GM23338 (cell line): ENCODE data around the gene ZNF865.
A peak's percentile ranks its signal among the peaks of the same experiment; 100 is the strongest.

Experiments
- CREB1 ChIP-seq: fragments of 250-450 bp; sonication (Bioruptor Pico); IDR thresholded peaks from 2 replicates; pipeline ENCODE4 v1.5.0; 2020; ENCODE audit warnings: low read depth, mild to moderate bottlenecking, moderate library complexity
- CTCF ChIP-seq, 2 experiments: fragments of 200-600 bp in 1 of 2; sonication (generic) in 1 of 2; conservative IDR thresholded peaks; 2 replicates each; pipeline versions ENCODE4 v1.5.1 to v1.6.1; 2016 to 2017; ENCODE audit warnings: antibody characterized with exemption in 2 of 2, low read depth in 2 of 2, mild to moderate bottlenecking in 2 of 2, moderate library complexity in 1 of 2
- POLR2AphosphoS5 ChIP-seq: IDR thresholded peaks from 2 replicates; pipeline ENCODE4 v1.6.1; 2016; ENCODE audit warnings: antibody characterized with exemption, low read depth

GRCh38 chr19:55593096-55593772 is 12.2 kb upstream of the ZNF865 start:
- TF ChIP-seq CTCF (conservative IDR thresholded peaks at IDR 0.05; ENCODE audit: low read depth in 2 of 2) = peak in 1 of 2 experiments; percentile 30; a peak in 1 of 4 replicates
- TF ChIP-seq POLR2AphosphoS5 = peak; percentile 23; the same call in 1 of the 2 replicates
- TF ChIP-seq CREB1 = peak; percentile 34; the same call in 1 of the 2 replicates
